Measurements from ENCODE around the gene PRDM16.

PRDM16 gene

DNA sequence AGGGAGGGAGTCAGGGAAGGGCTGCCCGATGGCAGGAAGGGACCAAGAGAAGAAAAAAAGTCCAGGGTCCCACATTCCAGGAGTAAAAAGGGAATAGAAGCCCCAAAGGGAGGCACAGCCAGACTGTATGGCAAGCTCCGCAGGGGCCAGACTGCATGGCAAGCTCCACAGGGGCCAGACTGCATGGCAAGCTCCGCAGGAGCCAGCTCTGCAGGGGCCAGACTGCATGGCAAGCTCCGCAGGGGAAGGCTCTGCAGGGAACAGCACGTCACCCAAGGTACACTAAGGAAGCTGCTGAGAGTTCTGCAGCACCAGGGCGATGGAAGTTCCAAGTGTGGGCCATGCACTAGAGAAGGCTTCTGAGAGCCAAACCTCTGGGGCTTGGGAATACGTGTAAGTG is 228.8 kb downstream of the PRDM16 start:
- no peak overlapping the region for H3K27ac ChIP-seq
- TF ChIP-seq ZFX (IDR thresholded peaks at IDR 0.05): no peak
- TF ChIP-seq, protein P1, sequence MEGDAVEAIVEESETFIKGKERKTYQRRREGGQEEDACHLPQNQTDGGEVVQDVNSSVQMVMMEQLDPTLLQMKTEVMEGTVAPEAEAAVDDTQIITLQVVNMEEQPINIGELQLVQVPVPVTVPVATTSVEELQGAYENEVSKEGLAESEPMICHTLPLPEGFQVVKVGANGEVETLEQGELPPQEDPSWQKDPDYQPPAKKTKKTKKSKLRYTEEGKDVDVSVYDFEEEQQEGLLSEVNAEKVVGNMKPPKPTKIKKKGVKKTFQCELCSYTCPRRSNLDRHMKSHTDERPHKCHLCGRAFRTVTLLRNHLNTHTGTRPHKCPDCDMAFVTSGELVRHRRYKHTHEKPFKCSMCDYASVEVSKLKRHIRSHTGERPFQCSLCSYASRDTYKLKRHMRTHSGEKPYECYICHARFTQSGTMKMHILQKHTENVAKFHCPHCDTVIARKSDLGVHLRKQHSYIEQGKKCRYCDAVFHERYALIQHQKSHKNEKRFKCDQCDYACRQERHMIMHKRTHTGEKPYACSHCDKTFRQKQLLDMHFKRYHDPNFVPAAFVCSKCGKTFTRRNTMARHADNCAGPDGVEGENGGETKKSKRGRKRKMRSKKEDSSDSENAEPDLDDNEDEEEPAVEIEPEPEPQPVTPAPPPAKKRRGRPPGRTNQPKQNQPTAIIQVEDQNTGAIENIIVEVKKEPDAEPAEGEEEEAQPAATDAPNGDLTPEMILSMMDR (conservative IDR thresholded peaks at IDR 0.05): no peak

DNA sequence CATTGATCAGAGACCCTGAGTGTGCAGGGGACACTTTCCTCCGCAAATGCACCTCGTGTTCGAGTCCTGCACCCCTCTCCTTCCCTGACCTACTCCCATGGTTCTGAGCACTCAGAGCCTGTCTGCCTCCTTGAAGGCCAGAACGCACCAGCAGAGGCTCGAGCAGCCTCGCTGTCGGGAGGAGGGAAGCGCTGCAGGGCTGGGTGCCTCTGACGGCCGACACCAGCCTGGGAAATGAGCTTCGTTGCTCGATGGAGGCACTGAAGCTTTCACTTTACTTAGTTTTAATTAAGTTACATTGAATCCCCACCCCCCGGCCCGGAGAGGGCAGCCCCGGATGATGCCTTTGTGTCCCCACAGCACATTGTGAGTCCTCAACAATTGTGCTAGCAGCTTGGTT is 229.2 kb downstream of the PRDM16 start:
- no peak overlapping the region for H3K27ac ChIP-seq
- TF ChIP-seq ZFX (IDR thresholded peaks at IDR 0.05): no peak
- TF ChIP-seq, protein P1 (conservative IDR thresholded peaks at IDR 0.05): no peak

DNA sequence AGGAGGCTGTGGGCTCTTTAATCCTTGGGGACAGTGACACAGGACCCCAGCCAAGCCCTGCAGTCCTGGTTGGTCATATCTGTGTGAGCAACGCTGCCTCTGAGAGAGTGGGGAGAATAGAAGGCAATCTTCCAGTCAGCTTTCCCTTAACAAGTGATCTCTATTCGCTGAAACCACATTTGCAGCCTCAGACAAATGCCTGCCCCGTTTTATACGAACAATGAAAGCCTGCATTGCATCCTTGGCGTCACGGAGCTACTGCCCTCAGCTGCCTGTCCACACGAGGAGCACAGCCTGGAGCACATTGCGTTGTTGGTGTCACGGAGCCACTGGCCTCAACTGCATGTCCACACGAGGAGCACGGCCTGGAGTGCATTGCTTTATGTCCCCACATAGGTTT is 235.2 kb downstream of the PRDM16 start:
- TF ChIP-seq, protein P1 (conservative IDR thresholded peaks at IDR 0.05): no peak
- TF ChIP-seq ZFX (IDR thresholded peaks at IDR 0.05): no peak
- H3K27ac ChIP-seq: no peak overlapping the region

DNA sequence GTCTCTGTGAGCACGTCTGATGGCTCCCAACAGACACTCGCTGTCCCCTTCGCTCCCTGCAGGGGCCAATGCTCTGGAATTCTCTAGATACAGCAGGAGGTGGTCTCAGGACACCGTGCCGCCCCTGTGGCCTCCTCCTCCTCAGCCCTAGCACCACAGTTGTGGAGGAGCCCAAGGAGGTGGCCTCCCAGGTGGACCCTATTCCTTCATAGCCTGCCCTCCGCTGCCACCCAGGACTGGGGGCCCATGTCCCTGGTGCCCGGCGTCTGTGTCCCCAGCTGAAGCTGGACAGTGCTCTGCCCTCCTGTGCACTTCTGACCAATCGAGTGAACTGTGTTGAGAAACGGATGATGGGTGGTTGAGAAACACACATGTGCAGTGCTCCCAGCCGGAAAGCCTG is 235.7 kb downstream of the PRDM16 start:
- no peak overlapping the region for H3K27ac ChIP-seq
- no peak for TF ChIP-seq ZFX (IDR thresholded peaks at IDR 0.05)
- TF ChIP-seq, protein P1 (conservative IDR thresholded peaks at IDR 0.05): no peak

DNA sequence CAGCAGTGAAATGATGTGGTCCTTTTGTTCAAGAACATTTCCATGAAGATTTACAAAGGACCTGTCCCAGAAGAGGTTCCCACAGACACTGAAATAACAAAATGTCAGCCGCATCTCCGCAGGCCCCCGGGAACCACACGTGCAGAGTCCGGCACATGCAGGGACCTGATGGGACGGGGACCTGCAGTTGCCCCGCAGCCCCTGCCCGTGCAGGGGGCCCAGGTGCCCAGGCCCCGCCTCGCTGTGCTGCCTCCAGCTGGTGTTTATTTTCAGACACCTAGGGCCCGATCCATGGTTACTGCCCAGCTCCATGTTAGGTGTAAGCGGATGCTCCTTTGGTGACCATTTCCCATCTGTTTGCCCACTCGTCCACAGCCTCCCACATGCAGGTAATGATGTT is 236.2 kb downstream of the PRDM16 start:
- TF ChIP-seq, protein P1 (conservative IDR thresholded peaks at IDR 0.05): no peak
- no peak for TF ChIP-seq ZFX (IDR thresholded peaks at IDR 0.05)
- H3K27ac ChIP-seq: no peak overlapping the region

DNA sequence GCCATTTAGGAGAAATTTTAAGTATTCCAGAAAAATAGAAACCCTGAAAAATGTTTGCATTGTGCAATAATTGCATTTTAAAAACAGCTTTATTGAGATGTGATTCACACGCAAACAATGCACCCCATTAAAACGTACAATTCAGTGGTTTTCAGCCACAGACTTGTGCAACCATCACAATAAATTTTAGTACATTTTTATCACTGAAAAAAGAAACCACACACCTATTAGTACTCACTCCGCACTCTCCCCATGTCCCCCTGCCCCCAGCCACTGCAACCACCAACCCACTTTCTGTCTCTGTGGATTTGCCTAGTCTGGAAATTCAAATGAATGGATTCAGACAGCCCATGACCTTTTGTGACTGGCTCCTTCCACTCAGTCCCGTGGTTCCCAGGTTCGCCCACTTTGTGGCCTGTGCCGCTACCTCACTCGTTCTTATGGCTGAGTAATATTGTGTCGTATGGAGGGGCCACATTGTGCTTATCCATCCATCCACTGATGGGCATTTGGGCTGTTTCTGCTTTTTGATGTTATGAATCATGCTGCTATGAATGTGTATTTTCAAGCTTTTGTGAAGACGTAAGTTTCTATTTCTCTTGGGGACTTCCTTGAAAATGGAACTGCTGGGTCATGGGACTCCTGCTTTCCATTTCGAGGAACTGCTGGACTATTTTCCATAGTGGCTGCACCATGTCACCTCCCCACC is 237.7 kb downstream of the PRDM16 start:
- TF ChIP-seq, protein P1 (conservative IDR thresholded peaks at IDR 0.05): no peak

DNA sequence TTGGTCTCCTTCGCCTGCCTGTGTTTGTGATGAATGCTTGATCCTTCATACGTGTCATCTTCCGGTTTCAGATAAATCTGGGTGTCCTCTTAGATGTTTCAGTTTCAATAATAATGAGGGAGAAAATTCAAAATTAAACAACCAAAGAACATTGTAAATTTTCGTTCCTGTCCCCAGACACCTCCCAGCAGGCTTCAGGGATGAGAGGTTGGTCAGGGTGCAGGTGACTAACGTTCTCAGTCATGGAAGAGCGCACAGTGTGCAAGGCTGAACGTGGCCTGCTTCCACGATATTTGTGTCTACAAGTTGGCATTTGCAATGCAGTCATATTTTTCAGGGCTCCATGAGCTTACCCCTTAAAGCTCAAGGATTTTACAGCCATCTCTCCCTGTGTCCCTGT is 238.4 kb downstream of the PRDM16 start:
- no peak overlapping the region for H3K27ac ChIP-seq
- no peak for TF ChIP-seq ZFX (IDR thresholded peaks at IDR 0.05)

More for the DNA sequence above, 237.7 kb downstream of the PRDM16 start:
- H3K27ac ChIP-seq: no peak overlapping the region

DNA sequence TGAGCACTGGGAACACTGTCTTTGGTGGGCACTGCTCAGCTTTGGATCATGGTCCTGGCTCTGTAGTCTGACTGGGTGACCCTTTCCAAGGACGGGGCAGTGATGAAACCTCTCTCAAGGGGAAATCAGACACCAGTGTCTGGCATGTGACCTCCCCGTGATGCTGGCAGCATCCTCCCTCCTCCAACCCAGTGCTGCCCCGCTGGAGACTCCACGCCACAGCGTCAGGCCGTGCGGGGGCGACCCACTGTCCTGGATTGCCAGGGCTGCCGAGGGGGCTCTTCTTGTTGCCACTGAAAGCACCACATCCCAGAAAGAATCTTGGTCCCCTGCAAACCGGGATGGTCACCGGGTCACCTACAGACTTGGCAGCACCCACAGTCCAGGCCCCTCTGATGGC is 239.1 kb downstream of the PRDM16 start:
- no peak overlapping the region for H3K27ac ChIP-seq
- no peak for TF ChIP-seq ZFX (IDR thresholded peaks at IDR 0.05)
- TF ChIP-seq, protein P1 (conservative IDR thresholded peaks at IDR 0.05): no peak

Measured in C4-2B (cell line).